HG02610 (cell line): Measurements from ENCODE around the gene ING5.
"Not testable (repeated sequence)": the region's sequence is repeated elsewhere in the genome, so short reads cannot be mapped to it uniquely, and the experiment has no call there.

ENCODE experiments used
- ATAC-seq: cut with Tn5 transposase; IDR thresholded peaks from one replicate; pipeline ENCODE4 v1.9.1; 2021; ENCODE audit warnings: mild to moderate bottlenecking, moderate library complexity; ENCODE audit not compliant: unreplicated experiment

Gene ING5

DNA sequence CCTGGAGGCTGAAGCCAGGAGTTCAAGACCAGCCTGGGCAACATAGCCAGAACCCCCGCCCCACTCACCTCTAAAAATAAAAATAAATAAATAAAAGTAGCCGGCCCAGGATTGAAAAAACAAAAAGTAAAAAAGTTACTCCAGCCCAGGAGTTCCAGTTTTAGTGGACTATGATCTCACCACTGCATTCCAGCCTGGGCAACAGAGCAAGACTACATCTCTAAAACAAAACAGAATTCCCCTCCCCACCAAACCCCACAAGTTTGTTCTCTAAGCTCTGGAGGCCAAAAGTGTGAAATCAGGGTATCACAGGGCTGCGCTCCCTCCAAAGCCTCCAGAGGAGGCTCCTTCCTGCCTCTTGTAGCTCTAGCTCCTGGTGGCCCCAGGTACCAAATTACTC lies 34.3 kb downstream of the ING5 start:
- no peak for ATAC-seq

DNA sequence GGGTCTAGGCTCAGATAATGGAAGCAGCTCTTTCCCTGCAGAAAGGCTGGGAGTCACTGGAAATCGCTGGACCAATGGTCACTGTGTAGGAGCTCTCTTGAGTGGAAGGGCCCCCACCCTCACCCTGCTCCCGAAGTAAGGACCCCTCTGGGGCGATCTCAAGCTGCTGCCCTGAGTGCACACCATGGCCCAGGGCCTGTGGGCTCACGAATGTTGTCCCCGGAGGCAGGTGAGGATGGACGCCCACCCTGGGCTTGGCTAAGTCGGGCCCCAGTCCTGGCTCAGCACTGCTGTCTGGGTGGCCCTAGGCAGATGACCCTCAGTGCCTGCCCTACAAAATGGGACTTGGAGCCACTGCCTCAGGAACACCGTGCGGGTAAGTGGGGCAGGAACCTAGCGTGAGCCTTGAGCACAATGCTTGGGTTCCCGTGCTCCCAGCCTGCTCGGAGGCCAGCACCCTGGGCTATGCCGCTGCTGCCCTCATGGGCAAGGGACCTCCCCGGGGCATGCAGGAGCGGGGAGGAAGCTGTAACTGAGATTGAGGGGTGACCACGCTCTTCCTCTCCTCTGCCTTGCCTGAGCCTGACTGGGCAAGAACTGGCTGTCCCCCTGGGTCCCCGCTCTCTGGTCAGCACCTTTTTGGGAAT lies 36.3 kb downstream of the ING5 start:
- ATAC-seq = no peak

- no peak for ATAC-seq
Measured at GRCh38 chr2:241739177-241739576, 37.3 kb downstream of the ING5 start.

DNA sequence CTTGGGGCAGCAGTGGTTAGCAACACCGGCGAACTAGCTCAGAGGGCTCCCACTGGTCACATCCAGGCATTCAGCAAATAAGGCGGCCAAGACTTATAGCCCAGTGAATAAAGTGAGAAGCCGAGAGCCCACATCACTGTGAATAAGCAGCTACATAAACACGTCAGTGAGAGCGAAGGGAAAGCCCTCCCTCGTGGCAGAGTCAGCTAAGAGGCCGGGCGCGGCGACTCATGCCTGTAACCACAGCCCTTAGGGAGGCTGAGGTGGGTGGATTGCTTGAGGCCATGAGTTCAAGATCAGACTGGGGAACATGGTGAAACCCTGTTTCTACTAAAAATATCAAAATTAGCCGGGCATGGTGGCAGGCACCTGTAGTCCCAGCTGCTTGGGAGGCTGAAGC lies 37.8 kb downstream of the ING5 start:
- ATAC-seq = no peak

- ATAC-seq = no peak
Measured at GRCh38 chr2:241741016-241741415, 39.2 kb downstream of the ING5 start.

DNA sequence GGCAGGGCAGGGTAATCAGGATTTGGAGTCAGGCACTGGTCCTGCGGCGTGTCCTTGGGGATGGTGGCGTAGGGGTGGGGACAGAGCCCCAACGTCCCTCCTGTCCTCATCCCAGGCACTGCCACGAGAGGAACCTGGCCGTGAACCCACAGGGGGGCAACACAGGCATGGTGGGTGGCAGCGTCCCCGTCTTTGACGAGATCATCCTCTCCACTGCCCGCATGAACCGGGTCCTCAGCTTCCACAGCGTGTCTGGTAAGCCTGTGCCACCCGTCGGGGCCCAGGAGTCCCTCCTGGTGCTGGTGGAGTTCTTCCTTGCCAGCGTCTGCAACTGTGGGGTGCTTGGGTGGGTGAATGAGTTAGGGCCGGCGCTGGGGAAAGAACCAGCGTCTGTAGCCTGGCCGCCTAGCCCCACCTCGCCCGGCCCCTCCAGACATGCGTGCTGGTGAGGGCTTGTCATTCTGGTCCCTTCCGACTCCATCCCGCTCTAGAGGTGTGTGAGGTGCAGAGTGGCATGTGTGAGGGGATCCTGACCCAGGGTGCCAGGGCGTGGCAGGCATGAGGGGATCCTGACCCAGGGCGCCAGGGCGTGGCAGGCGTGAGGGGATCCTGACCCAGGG lies 40.6 kb downstream of the ING5 start:
- ATAC-seq = no peak

DNA sequence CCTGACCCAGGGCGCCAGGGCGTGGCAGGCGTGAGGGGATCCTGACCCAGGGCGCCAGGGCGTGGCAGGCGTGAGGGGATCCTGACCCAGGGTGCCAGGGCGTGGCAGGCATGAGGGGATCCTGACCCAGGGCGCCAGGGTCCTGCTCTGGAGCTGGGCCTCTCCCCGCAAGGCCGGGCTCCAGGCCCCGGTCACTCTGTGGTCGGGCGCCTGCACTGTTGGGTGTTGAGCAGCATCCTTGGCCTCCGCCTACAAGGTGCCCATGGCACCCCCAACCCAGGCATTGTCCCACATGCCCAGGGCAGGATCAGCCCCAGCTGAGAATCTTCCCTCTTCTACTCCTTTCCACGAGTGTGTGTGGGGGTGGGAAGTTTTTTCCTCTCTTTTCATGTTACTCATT lies 41.2 kb downstream of the ING5 start:
- ATAC-seq = not testable (repeated sequence)

- no peak for ATAC-seq
Measured at GRCh38 chr2:241743620-241744019, 41.8 kb downstream of the ING5 start.

- ATAC-seq = no peak
Measured at GRCh38 chr2:241744028-241744754, 42.4 kb downstream of the ING5 start.

DNA sequence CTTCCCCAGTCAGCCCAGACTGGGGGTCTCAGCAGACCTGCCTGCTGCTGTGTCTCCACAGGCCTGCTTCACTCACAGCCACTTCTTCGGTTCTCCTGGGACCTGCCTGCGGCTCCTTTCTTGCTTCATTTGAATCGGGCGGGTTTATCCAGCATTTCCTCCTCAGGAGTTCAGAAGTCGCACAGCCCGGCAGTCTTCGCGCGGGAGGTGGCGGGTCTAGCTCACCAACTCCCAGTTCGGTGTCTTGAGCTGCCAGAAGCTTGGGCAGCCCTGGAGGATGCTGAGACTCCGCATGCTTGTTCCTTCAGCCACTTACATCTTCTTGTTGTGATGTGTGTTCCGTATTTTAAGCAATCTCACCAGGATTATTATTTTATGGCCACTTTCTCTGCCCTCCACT lies 43.4 kb downstream of the ING5 start:
- no peak for ATAC-seq

DNA sequence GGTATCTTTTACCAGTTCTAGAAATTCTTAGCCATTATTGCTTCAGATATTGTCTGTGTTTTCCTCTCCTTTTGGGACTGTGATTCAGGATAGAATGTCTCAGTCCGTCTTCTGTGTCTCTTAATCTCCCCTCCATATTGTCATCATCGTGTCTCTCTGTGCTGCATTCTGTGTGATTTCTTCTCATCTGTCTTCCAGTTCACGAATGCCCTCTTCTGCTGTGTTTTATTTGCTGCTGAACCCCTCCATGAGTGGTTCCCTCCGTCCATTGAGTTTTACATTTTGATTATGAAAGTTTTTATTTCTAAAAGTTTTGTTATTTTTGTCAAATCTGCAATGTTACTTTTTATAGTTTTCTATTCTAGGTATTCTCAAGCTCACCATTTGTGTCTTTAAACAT lies 44.2 kb downstream of the ING5 start:
- ATAC-seq = no peak

GRCh38 chr2:241748468-241749256 lies 46.8 kb downstream of the ING5 start:
- ATAC-seq = no peak

- ATAC-seq = no peak
Measured at GRCh38 chr2:241750076-241750840, 48.4 kb downstream of the ING5 start.

- ATAC-seq = no peak
Measured at GRCh38 chr2:241751152-241751551, 49.3 kb downstream of the ING5 start.

DNA sequence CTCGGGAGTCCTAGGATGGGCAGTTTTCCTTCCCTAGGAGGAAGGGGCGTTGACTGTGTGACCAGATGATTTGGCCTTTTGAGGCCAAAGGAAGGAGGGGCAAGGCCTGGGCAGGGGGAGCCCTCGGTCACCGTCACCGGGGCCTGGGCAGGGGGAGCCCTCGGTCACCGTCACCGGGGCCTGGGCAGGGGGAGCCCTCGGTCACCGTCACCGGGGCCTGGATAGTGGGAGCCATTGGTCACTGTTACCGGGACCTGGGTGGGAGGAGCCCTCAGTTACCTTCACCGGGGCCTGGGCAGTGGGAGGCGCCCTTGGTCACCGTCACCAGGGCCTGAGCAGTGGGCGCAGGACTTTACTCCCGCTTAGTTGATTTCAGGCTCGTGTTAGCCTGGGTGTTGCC lies 49.9 kb downstream of the ING5 start:
- ATAC-seq = no peak

DNA sequence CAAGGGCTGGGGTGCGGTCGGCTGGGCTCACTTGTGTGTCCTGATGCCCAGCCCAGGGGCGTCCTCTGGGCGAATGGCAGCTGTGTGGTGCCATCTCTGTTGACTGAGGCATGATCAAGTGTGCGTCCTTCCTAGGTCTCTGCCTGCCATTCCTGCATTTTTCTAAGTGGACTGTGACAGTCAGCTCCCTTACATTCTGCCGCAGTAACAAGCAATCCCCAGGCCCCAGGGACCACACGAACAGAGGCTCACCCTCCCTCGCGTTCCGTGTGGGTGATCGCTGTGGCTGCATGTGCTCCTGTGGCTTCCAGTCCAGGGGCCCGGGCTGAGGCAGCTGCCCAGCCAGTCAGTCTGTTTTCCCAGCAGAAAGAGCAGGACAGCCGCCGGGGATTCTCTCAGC lies 50.4 kb downstream of the ING5 start:
- no peak for ATAC-seq

GRCh38 chr2:241752689-241753276 lies 50.9 kb downstream of the ING5 start:
- no peak for ATAC-seq

DNA sequence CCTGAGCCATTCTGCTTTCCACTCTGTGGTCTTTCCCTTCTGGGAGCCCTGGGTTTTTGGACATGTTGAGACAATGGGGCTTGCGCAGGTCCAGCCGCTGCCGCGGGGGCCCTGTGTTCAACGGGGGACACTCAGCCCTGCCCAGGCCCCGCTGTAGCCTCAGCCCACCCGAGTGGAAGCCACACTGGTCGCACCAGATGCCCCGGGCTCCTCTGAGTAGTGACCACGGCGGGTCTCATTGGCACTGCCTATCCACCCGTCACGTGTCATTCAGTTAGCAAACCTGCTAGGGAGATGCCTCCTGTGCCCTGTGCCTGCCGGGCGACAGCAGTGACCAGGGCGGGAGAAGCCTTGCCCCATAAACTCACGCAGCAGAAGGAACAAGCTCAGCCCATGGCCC lies 51.7 kb downstream of the ING5 start:
- no peak for ATAC-seq

DNA sequence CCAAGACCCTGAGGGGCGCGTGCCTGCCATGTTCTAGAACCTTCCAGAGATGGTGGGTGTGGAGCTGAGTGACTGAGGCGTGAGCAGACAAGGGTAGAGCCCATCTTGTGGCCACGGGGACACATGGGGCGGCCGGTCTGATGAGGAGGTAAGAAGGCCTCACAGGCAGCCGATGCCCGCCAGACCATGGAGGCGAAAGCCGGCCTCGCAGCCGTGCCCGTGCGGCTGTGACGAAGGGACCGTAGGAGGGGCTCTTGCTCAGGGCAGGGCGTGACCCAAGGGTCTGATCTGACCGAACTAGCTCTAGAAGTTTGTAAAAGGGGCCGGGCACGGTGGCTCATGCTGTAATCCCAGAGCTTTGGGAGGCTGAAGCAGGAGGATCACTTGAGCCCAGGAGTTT lies 52.2 kb downstream of the ING5 start:
- ATAC-seq = no peak

- no peak for ATAC-seq
Measured at GRCh38 chr2:241755166-241755565, 53.3 kb downstream of the ING5 start.
